ENCODE measurements around the gene ZBTB18. TPM values are rescaled to one million over a fixed set of nuclear protein-coding genes. Genes with fewer than 3 reads are reported as not detected.

The ZBTB18 gene
- polyA plus RNA-seq, 4 donors, result 22.6 to 31.8 (median 27.0) TPM

DNA sequence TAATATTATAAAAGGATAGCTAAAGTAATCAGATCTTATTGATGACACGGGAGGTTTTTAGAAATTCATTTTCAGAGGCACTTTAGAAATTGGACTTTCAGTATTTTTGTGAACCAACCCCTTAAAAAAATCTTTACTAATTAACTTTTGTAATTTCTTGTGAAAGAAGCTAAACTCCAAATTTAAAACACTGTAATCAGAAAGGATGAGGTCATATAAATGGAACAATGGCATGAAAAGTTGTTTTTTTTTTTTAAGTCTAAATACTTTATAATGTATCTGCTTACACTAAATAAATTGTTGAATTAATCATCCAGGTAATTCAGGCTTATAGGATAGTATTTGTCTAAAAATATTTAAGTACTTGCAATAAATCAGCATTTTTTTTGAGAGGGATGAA lies 9.0 kb downstream of the ZBTB18 start:
- no peak for DNase-seq (ENCODE audit: low read depth in 4 of 4, low spot score in 3 of 4)

DNA sequence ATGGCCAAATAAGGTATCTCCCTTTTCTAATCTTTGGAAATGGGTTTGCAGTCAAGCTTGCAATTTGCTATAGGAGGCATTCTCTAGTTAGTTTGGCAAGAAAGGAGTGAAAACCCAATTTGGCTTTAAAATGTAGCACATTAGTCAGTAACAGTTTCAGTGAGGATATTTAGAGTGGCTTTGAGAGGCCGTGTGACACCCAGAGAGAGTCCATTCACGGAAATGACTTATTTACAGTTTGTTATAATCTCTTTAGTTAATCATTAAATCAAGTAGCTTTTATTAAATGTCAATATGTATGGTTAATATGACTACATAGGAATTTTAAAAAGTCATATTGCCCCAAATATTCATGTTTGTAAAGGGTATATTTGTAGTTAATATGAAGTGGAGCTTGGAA lies 9.6 kb downstream of the ZBTB18 start:
- DNase-seq (ENCODE audit: low read depth in 4 of 4, low spot score in 3 of 4), result no peak

GRCh38 chr1:244062156-244062725 lies 11.2 kb downstream of the ZBTB18 start:
- DNase-seq (ENCODE audit: low read depth in 4 of 4, low spot score in 3 of 4), result no peak

DNA sequence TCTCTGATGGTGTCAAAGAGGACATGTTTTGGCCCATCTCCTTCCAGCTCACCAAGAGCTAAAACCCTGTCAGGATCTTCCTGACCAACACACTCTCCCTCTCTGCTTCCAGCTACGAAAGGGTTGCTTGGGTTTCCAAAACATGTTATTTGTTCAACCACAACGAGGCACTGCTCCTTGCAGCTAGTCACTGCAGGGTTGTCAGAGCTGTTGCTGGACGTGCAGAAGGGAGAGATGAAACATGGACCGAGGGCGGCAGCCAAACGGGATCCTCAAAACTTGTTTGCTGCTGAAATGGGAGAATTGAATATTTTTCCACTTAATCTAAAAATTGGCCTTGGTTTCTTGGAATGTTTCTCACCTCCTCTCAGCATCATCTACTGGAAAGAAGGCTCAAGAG lies 12.4 kb downstream of the ZBTB18 start:
- DNase-seq (ENCODE audit: low read depth in 4 of 4, low spot score in 3 of 4), result no peak

DNA sequence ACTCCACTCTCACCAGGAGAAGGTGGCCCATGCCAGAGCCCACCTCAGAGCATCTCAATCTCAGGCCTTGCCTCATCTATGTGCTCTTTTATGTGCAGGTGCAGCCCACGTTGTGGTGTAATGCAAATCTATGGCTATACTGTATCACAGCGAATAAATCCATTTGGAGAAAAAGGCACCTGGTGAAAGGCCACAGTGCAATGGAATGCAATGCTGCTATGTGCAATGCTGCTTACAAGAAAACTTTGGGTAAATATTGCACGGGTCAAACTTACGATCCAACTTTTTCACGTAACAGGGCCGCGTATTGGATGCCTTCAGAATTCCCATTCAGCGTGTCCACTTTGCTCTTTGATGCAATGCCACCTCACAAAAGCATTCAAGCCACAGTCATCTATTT lies 13.5 kb downstream of the ZBTB18 start:
- no peak for DNase-seq (ENCODE audit: low read depth in 4 of 4, low spot score in 3 of 4)

- no peak for DNase-seq (ENCODE audit: low read depth in 4 of 4, low spot score in 3 of 4)
These were observed 14.1 kb downstream of the ZBTB18 start for GRCh38 chr1:244065063-244065793.

- DNase-seq (ENCODE audit: low read depth in 4 of 4, low spot score in 3 of 4), result no peak
These were observed 14.9 kb downstream of the ZBTB18 start for GRCh38 chr1:244065960-244066388.

- DNase-seq (ENCODE audit: low read depth in 4 of 4, low spot score in 3 of 4), result no peak
These were observed 16.1 kb downstream of the ZBTB18 start for GRCh38 chr1:244066954-244067716.

- no peak for DNase-seq (ENCODE audit: low read depth in 4 of 4, low spot score in 3 of 4)
These were observed 16.8 kb downstream of the ZBTB18 start for GRCh38 chr1:244067893-244068292.

DNA sequence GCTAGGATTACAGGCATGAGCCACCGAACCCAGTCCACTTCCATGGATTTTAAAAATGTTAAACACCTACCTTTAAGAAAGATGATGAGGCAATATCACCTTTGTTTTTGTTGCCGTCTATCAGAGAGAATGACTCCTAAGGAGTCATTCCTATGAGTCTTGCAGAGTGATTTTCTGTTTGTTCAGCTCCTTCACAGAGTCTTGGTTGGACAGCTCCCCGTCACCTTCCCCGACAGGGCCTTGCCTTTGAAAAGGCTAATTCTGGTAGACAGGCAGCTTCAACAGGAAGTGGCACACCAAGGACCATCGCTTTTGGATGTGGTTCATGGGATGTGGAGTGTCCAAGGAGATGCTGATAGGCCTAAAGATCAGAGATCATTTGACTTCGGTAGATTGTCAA lies 17.5 kb downstream of the ZBTB18 start:
- no peak for DNase-seq (ENCODE audit: low read depth in 4 of 4, low spot score in 3 of 4)

DNA sequence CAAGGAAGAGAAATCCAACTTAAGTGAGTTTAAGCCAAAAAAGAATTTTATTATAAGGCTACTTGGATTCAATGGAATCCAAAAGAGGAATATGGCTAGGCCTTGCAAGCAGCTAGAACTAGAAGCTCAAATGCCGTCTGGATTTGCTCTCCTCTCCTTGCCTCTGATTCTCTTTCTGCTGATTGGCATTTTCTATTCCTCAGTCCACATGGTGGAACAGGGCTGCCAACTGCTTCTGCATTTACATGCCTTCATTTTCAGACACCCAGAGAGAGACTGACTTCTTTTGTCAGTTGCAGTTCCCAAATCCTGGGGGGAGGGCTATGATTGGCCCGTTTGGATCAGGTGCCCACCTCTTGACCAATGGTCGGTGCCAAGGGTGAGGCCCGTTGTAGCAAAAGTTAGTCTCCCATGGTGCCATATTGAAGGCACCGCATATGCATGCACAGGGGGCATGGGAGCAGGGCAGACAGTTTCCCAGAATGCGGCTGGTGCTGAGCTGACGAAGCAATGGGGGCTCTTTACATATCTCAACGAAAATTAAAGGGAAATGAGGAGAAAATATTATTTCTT lies 18.3 kb downstream of the ZBTB18 start:
- DNase-seq (ENCODE audit: low read depth in 4 of 4, low spot score in 3 of 4), result no peak

DNA sequence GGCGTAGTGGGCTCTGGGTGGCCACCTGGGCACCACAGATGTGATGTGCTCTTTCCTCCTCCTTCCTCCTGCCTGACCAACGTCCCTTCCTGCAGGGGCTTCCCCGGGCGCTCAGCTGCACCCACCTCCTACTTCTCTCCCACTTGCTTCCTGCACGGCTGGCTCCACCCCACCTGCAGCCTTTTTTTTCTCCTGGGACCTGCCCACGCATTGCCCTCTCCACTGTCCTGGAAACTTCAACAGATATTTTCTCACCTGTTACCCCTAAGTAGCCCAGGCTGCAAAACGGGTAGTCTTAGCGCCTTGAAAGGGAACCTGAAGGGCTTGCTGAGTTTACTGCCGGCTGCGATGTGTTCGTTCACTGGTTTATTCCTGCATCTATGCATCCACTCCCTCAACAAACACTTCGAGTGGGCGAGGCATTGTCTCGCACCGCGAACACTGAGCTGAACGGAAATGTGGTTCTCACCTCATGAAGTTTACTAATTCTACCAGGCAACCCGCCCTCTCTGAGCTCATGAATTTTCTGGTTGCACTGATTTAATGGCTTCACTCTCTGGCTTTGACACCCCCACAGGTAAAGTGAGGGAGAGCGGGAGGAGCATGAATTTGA lies 23.6 kb downstream of the ZBTB18 start:
- DNase-seq (ENCODE audit: low read depth in 4 of 4, low spot score in 3 of 4), result no peak

- DNase-seq (ENCODE audit: low read depth in 4 of 4, low spot score in 3 of 4), result no peak
These were observed 24.2 kb downstream of the ZBTB18 start for GRCh38 chr1:244075247-244075722.

- no peak for DNase-seq (ENCODE audit: low read depth in 4 of 4, low spot score in 3 of 4)
These were observed 25.7 kb downstream of the ZBTB18 start for GRCh38 chr1:244076740-244077139.

GRCh38 chr1:244077473-244078220 lies 26.6 kb downstream of the ZBTB18 start:
- no peak for DNase-seq (ENCODE audit: low read depth in 4 of 4, low spot score in 3 of 4)

DNA sequence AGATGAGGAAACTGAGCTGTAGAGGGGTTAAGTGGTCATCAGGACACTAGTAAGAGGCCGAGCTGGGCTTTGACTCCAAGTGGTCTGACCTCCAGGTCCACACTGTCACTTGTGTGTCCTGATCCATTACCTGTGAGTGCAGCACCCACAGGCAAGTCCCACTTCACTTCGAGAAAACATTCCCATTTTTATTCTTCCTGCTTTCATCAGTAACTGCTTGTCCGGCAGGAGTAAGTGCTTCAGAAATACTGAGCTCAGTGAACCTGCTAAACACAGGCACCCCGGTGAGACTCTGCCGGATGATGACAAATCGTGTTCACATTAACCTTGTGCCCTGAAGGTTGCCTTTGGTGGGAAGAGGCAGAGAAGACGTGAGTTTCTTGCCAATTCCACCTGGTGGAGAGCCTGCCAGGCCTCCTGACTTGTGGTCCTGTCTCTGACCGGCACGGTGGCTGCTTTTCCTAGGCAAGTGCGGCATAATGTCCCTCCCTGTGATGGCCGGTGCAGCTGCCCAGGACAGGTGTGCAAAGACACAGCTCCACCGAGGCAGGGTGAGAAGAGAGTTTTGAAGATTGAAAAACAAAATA lies 29.4 kb downstream of the ZBTB18 start:
- no peak for DNase-seq (ENCODE audit: low read depth in 4 of 4, low spot score in 3 of 4)

DNA sequence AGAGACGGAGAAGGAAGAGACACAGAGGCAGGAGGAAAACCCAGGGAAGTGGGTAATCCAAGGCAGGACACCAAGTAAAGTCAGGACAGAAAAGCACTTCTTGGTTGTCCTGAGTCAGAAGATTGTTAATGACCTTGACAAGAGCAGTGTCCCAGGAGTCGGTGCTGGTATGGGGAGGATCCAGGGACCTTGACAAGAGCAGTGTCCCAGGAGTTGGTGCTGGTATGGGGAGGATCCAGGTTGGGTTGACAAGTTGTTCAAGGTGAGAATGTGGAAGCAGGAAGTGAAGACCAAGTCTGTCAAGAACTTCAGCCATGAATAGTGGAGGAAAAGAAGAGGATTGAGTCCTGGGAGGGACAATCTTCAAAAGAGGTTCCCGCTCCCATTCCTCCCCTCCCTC lies 31.9 kb downstream of the ZBTB18 start:
- DNase-seq (ENCODE audit: low read depth in 4 of 4, low spot score in 3 of 4), result no peak

DNA sequence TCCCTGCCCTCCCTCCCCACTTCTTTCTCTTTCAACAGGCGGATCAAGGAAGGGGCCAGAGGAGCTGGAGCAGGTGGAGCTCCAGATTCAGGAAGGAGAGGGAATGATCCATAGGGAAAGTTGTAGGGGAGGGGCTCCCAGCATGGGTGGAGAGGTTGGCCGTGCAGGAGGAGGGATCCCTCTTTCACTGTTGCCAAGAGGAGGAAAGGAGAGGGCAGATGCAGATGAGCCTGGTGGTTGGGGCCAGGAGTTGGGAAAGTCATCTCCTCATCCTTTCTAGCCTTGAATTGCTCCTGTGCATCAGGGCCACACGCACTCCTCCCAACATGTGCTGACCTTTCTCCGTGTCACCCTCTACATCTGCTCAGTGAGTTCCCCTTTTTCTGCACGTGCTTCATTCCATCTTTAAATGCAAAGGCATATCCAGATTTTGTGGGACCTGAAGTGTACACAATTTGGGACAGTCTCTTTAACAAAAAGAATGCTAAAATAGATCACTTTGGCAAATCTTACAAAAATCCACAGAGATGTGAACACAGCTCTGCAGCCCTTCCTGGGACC lies 32.4 kb downstream of the ZBTB18 start:
- DNase-seq (ENCODE audit: low read depth in 4 of 4, low spot score in 3 of 4), result no peak

DNA sequence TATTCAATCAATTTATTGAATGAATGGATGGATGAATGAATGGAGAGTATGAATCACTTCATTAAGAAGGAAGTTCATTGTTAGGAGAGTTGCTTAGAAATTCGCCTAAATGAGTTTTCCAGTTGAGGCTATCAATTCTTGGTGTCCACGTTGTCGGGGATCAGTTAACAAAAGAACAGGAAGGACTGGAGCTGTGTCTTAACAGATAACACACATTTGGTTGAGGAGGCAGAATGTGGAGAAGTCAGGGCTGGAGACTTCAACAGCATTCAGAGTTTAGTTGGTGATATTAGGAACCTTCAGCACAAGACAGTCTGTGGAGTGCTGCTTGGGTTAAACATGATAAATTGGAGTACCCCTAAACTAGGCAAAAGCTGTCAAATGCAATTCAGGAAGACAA lies 33.7 kb downstream of the ZBTB18 start:
- DNase-seq (ENCODE audit: low read depth in 4 of 4, low spot score in 3 of 4), result no peak

Data from right renal pelvis (tissue), 4 donors.